GM19463 (cell line): Measurements from ENCODE around the gene PHLDA2.

Experiments
- ATAC-seq: cut with Tn5 transposase; IDR thresholded peaks from one replicate; pipeline ENCODE4 v1.9.1; 2021; ENCODE audit warnings: mild to moderate bottlenecking, moderate library complexity; ENCODE audit not compliant: unreplicated experiment

Gene PHLDA2, protein sequence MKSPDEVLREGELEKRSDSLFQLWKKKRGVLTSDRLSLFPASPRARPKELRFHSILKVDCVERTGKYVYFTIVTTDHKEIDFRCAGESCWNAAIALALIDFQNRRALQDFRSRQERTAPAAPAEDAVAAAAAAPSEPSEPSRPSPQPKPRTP

DNA sequence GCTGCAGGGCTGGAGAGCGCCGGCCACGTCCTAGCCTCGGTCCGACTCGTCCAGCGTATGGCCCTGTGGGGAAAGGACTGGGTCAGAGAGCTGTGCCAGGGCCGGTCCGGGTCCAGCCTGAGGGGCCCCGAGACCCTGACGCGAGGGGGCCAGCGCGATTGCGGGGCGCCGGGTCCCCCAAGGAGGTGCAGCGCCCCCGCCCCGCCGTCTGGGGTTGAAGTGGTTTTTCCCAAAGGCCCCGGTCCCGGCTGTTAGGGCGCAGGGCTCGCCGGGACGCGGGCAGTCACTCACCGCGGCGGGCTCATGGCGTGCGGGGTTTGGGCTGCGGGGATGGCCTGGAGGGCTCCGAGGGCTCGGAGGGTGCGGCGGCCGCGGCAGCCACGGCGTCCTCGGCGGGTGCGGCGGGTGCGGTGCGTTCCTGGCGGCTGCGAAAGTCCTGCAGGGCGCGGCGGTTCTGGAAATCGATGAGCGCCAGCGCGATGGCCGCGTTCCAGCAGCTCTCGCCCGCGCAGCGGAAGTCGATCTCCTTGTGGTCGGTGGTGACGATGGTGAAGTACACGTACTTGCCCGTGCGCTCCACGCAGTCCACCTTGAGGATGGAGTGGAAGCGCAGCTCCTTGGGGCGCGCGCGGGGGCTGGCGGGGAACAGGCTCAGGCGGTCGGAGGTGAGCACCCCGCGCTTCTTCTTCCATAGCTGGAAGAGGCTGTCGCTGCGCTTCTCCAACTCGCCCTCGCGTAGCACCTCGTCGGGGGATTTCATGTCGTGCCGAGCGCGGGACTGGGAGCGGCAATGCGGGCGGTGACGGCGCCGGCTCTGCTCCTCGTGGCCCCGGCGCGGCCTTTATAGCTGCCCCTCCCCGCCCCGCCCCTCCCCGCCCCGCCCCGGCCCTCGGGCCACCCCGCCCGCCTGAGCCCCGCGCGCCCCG lies at the start of gene PHLDA2:
Gene PHLDA2 (minus strand): TSS at position 816 of the 926 bp plus-strand sequence. CDS start 56 bp downstream, at position 760.
- ATAC-seq, result no peak

GRCh38 chr11:2977113-2977512 lies 47.9 kb upstream of the PHLDA2 start:
- ATAC-seq, result no peak

DNA sequence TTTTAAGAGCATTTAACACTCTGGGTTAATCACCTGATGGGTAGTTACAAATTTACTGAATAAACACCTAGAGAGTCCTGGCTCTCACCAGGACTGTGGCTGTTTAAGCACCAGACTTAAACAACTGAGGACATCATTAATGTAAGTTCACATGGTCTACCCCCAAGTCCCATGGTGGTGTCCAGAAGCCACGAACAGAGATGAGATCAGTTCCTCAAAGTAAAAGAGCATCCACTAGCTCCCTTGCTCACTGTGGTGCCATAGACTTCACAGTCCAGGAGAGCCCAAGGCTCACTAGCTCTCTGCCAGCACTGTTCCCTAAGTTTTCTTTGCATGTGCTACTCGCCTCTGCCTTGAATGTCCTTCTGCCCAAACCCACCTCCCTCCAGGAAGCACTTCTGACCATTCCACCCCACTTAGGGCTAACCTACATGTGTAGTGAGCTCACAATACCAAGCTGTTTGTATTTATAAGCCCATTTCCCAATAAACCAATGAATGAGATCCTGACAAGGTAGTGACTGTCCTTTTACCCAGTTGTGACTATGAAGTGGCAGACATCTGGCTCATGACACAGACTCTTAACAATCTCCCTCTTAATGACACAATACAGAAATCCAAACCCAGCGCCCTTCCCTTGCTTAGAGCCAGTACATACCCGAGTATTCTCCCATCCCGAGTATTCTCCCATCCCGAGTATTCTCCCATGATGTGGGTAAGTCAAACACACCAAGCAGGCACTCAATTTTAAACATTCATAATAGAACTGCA lies 47.3 kb upstream of the PHLDA2 start:
- no peak for ATAC-seq

- no peak for ATAC-seq
Measured at GRCh38 chr11:2975594-2975993, 46.4 kb upstream of the PHLDA2 start.

- ATAC-seq, result no peak
Measured at GRCh38 chr11:2974272-2974671, 45.1 kb upstream of the PHLDA2 start.

DNA sequence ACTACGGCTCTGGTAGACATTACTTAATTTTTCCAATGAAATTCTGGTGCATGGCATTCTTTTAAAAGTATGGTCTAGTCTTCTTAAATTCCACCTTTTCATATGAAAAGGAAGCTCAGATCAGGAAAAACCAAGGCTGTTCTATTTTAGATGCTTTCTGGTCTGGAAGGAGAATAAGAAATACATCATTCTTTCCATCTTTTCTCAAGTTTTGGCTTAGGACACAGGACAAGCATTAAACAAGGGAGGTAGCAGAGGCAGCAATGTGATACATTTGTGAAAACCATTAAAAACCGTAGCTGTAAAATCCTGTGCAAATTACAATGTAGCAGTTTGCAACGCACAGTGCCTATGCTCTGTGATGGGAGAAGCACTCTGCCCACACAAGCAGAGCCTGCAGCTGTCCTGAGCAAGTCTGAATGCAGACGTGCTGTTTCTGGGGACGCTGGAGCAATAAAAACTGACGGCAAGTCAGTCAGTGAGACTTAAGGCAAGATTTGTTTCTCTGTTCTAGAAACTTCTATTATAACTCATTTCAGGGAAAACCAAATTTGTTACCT lies 39.2 kb upstream of the PHLDA2 start:
- ATAC-seq, result no peak

DNA sequence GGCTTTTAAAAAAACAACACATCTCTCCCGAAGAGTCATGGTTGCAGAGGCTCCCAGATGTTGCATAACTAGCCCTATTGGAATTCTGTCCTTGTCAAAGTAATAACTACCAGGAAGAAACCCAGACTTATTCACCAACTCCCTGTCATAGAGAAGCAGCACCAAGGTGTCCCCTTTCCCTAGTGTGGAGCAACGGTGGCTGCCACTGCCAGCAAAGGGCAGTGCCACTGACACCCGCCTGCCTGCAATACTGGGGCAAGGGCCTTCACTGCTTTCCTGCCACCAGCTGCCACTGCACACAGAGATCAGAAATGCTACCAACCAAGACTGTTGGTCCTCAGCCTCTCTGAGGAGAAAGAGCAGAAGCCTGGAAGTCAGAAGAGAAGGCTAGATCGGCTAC lies 35.6 kb upstream of the PHLDA2 start:
- no peak for ATAC-seq

DNA sequence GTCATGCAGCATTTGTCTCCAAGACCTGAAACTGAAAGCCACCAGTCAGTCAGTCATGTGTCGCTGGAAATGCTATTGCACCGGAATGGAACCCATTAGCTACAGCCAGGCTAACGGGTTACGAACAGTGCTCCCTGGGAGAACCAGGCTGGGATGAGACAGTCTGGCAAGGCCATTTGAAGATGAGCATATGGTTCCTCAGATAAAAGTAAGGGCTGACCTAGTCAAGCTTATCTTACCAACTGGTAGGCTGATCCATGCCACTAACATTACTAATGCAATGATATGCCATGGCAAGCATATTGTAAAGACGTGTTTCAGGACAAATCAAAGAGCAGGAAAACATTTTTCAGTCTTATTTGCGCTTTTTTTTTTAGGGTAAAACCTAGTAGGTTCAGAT lies 34.5 kb upstream of the PHLDA2 start:
- ATAC-seq, result no peak

DNA sequence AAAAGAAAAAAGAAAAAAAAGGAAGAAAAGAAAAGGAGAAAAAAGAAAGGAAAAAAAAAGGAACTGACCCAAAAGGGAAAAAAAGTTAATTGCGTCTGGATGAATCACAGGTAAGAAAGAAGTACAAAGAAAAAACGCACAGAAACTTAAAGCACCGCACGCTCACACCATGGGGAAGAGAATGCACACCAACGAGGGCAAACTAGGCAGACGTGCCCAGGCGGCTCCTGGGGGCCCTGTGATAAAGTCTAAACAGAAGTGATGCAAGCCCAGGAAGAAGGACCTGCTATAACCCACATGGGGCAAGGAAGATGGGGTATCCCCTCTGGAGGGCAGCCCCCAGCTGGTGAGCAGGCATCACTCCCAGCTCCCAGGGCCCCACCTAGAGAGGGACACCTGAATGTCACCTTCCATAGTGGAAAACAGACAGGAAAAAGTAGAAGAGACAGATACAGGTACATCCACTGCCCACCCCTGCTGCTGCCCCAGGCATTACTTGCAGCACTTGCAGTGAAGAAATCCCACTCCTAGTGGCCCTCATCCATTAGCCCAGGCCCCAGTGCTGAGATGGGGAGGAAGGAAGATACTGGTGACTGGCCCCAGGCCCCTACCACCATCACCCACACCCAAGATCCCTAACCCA lies 34.0 kb upstream of the PHLDA2 start:
- ATAC-seq, result no peak

DNA sequence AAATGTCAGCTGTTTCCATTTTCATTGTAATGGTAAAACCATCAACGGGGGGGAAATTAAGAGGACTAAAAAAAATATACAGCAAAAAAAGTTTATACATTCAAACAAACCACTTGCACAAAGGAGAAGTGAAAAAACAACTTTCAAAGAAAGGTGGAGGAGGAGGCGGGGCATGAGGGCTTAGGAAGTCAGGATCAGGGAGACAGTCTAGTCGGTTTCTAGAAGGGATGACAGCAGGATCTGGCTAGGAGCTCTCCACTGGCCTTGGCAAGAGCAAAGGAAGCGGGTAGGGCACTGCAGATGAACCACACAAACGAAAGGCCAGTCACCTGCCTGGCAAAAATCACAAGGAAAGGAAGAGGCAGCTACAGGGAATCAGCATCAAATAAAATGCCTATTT lies 31.9 kb upstream of the PHLDA2 start:
- ATAC-seq, result no peak

GRCh38 chr11:2960139-2960538 lies 30.9 kb upstream of the PHLDA2 start:
- ATAC-seq, result no peak

GRCh38 chr11:2958251-2958650 lies 29.0 kb upstream of the PHLDA2 start:
- no peak for ATAC-seq

DNA sequence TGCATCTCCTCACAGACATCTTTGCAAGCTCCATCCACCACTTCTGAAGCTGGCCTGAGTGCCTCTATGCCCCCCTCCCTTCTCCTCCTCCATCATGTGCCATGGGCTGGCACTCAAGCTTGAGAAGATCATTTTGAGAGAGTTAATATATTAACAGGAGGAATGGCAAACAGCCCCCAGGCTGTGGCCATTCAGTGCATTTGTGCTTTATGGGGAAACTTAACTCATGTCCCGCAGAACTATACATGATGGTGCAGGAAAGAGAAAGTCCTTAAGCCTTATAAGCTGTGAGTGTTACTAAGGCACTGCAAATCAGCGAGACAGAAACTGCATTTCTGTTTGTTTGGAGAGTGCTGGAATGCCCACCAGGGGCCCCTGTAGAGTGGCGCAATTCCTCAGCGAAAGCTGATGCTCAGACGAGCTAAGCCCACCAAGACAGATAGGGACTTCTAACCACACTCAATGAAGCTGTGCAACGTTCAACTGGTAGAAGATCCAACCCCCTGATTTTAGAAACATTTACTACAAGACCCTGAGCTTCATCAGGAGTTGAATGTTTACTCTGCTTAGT lies 26.8 kb upstream of the PHLDA2 start:
- ATAC-seq, result no peak

- ATAC-seq, result no peak
Measured at GRCh38 chr11:2954263-2954662, 25.0 kb upstream of the PHLDA2 start.

- no peak for ATAC-seq
Measured at GRCh38 chr11:2952290-2952689, 23.1 kb upstream of the PHLDA2 start.

DNA sequence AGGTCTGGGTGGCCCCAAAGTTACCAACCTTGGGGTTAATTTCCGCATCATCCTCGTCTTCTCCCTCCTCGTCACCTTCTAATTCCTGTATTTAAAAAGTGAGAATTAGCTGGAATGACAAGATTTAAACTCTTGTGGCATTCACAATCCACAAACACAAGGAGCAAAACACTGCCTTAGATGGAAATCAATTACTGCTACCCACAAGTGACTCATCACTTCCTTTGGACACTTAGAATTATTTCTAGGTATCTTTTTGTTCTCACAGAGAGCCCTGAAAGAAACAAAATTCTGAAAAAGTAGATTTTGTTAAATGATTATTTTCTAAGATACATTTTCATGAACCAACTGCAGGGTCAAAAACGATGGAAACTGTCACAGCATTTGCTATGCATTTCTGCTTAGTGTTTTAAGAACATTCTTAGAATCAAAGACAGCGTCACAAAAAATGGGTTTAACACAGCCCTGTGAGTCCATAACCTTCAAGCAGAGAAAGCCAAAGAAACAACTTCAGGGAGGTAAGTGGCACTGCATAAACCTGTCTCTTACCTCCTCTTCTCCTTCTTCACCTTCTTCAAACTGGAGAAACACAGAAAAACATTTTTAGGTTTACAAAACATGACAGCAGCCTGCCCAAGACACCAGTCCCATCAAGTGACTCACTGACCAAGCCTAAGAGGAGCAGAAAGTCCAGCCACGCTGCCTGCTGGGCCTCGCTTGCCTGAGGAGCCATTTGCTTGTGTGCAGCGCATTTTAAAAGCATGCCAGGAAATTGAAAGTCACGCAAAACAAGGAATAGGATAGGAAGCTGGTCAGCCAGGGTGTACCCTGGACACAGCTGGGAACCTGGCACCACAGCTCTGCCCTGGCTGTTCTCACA lies 22.3 kb upstream of the PHLDA2 start:
- no peak for ATAC-seq

- ATAC-seq, result no peak
Measured at GRCh38 chr11:2950825-2951224, 21.6 kb upstream of the PHLDA2 start.

- no peak for ATAC-seq
Measured at GRCh38 chr11:2949920-2950319, 20.7 kb upstream of the PHLDA2 start.

- ATAC-seq, result no peak
Measured at GRCh38 chr11:2947744-2948143, 18.5 kb upstream of the PHLDA2 start.
